AG09319 (cell line): ENCODE results near the gene NFKB1.
A peak's percentile ranks its signal among the peaks of the same experiment; 100 is the strongest.

Experiments
- DNase-seq: peaks from one replicate; pipeline ENCODE4 v3.0.0-alpha.2; 2010; ENCODE audit warnings: low read depth; ENCODE audit errors: extremely low read depth
- TF ChIP-seq, protein P1 (sequence below): IDR thresholded peaks from 2 replicates; pipeline ENCODE4 v1.5.1; 2011; ENCODE audit warnings: low read depth, mild to moderate bottlenecking, inconsistent platforms, low read length, moderate library complexity

NFKB1 gene

DNA sequence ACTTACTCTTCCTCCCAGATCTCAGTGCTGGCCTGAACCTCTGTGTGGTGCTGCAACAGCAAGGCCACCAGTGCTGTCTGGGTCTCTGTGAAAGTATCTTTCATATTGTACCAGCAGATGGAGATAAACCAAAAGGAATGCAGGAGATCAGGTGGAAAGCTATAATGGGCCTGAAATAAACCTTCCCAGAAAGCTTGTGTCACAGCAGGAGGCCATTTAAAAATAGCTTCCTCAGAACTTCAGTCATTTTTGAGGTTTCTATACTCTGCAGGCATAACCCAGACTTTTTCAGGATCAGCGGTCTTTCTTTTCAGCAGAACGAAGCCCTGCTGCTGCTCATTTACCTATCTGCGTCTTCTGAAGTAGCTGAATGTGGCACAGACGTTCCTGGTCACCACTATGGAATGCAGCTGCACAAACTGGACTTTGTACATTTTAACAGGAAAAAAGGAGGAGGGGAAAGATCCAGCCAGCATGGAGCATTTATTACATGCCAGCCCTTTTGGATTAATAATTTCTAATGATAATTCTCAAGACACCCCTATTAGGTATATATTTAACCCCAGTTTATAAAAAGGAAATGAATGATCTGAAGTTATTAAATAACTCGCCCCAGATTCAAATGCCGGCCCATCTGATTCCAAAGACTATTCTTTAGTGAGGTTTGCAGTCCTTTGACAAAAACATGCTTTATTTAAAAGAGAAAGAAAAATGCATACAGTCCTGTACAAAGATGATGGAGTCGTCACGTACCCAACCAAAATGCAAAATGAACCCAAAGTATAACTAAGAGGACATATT lies 119.7 kb downstream of the NFKB1 start:
- TF ChIP-seq, protein P1, sequence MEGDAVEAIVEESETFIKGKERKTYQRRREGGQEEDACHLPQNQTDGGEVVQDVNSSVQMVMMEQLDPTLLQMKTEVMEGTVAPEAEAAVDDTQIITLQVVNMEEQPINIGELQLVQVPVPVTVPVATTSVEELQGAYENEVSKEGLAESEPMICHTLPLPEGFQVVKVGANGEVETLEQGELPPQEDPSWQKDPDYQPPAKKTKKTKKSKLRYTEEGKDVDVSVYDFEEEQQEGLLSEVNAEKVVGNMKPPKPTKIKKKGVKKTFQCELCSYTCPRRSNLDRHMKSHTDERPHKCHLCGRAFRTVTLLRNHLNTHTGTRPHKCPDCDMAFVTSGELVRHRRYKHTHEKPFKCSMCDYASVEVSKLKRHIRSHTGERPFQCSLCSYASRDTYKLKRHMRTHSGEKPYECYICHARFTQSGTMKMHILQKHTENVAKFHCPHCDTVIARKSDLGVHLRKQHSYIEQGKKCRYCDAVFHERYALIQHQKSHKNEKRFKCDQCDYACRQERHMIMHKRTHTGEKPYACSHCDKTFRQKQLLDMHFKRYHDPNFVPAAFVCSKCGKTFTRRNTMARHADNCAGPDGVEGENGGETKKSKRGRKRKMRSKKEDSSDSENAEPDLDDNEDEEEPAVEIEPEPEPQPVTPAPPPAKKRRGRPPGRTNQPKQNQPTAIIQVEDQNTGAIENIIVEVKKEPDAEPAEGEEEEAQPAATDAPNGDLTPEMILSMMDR = peak; percentile 53
- peak; percentile 42 for DNase-seq

DNA sequence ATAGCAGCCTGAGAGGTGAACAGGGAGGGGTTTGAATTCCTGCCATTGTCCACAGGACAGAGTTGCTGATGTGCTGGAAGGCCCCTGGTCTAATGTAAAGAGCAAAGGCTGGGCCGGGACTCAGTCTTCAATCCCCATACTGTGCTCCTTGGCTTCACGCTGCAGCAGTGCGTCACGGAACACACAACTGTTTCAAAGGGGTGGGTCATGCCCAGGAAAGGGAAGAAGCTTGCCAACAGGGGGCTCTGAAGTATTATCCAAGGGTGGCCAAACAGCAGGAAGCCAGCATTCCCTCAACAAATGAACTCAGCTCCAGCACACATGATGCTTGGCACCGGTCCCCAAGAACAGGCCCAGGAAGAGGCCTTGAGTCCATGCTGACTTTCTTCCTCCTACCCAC lies 122.5 kb downstream of the NFKB1 start:
- TF ChIP-seq, protein P1 = no peak; the same call in 1 of the 2 replicates
- DNase-seq = no peak

DNA sequence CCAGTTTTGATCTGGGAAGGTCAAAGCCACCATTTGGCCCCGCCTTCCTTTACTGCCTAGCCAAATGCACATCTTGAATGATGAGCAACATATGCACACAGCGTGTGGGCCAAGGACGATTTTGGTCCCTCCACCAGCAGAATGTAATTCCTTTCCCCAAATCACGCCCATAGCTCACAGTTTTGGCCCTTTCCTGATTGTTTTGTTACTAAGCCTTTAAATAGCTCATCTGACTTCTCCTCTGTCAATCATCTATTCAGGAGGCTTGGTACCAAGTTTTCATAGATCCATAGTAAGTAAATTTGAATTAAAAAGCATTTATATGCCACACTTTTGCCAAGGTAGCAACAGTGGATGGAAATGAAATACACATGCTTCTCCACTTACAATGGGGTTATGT lies 123.3 kb downstream of the NFKB1 start:
- TF ChIP-seq, protein P1 = no peak
- no peak for DNase-seq

DNA sequence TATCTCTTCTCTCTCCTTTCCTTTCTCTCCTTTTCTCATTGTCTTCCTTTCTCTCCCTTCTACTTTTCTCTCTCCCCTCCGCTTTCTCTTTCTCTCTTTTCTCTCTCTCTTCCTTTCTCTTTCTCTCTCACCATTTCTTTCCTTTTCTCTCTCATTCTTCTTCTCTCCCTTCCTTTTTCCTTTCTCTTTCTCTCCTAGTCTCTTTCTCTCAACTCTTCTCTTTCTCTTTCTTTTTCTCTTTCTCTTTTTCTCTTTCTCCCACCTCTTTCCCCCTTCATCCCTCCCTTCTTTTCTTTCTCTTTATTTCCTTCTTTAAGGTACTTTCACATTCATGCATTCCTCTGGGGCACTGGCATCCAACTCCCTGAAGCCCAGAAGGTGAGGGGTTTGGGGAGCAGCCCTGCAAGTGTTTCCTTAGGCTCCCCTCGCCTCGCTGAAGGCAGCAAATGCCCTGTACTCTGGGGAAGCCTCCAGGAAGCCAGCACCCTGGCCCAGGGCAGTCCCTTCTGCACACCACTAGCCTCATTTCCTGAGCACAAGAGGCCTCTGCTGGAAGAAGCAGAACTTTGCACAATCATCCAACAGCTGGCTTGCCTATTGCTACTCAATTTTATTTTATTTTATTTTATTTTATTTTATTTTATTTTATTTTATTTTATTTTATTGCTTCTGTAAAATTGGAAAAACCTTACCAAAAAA lies 124.2 kb downstream of the NFKB1 start:
- TF ChIP-seq, protein P1 = peak; percentile 52
- peak; percentile 29 for DNase-seq

DNA sequence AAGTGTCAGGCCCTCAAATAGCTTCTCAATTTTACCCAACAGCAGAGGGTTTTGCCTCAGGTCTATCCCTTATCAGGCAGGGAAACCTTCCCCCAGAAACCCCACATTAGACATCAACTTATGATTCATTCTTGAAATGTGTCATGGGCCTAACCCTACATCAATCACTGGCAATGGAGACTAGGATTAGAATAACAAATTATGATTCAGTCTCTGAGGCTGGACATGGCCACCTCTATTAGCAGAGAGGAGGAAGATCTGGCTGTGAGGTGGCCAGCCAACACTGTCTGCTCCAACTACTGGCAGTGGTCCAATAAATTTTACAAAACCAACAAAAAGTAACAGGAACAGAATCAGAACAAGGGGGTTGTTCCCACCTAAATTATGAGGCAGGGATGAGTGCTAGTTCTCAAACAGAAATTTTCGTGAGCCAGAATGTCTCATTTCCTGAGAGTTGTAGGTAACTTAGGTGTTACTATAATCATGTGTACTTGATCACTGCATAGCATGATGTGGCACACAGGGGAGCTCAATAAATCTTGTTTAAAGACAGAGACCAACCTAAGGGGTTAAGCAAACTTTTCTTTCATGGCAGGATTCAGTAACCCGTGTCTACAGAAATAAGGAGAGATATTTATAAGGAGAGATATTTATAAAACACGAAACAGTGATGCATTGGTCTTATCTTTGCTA lies 126.8 kb downstream of the NFKB1 start:
- TF ChIP-seq, protein P1 = no peak

DNA sequence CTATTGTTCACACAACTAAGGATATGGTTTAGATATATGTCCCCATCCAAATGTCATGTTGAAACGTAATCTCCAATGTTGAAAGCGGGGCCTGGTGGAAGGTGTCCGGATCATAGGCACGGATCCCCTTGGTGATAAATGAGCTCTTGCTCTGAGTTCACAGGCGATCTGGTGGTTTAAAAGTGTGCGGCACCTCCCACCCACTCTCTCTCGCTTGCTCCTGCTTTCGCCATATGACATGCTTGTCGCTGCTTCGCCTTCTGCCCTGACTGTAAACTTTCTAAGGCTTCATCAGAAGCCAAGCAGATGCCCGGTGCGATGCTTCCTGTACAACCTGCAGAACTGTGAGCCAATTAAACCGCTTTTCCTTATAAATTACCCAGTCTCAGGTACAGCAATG lies 128.5 kb downstream of the NFKB1 start:
- DNase-seq = no peak

More for the DNA sequence above, 126.8 kb downstream of the NFKB1 start:
- DNase-seq = no peak

More for the DNA sequence above, 128.5 kb downstream of the NFKB1 start:
- TF ChIP-seq, protein P1 = no peak
